ENCODE results near the gene SLC12A4. TPM values are rescaled to one million over a fixed set of nuclear protein-coding genes. Genes with fewer than 3 reads are reported as not detected.

Gene SLC12A4
- total and polyA plus RNA-seq, 2 of the 13 experiments (the other 11 are each of a cell fraction or from before 2014, with no cell fraction given), result 65.1 to 84.3 TPM

DNA sequence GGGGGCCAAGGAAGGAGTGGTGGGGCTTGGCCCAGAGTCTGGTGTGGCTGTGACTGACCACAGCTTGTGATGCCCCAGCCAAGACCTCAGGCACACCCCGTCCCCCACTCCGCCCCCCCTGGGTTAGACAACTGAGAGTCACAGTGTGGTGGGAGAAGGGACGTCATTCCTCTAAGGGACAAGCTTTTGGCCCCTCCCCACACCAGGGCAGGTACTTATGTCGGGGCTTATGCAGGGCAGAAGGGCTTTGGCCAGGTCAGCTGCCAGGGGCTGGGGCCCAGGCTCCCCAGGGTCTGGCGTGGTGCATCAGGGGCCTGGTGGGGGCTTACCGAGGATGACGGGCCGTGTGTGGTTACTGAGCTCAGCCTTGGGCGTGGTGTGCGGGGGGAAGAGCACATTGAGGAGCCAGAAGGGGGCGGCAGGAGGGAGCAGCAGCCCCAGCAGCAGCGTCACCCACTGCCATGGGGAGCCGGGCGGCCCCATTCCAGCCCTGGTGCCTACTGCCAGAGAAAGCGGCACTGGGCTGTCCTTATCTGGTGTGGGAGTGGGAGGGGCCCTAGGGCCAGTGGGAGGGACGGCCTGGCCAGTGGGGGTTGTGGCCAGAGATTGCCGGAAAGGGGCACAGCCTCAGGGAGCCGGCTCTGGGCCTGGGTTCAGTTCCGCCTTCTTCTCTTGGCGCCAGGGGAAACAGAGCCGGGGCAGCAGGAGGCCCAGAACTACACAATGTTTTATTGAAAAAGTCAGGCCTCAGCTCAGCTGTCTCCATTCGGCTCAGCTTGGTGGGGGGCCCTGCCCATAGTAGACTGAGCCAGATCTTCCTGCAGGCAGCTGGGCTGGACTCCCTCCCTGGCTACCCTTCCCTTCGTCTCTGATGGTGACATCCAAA, 24.6 kb downstream of the SLC12A4 start, which contains the start of gene LCAT (continued):
- TF ChIP-seq, protein P1, sequence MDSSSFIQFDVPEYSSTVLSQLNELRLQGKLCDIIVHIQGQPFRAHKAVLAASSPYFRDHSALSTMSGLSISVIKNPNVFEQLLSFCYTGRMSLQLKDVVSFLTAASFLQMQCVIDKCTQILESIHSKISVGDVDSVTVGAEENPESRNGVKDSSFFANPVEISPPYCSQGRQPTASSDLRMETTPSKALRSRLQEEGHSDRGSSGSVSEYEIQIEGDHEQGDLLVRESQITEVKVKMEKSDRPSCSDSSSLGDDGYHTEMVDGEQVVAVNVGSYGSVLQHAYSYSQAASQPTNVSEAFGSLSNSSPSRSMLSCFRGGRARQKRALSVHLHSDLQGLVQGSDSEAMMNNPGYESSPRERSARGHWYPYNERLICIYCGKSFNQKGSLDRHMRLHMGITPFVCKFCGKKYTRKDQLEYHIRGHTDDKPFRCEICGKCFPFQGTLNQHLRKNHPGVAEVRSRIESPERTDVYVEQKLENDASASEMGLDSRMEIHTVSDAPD (CRISPR knock-in tag; IDR thresholded peaks at IDR 0.05), result peak; percentile 78; the same call in 1 of the 2 replicates
- peak; percentile 75; the same call in 1 of the 2 replicates for TF ChIP-seq TAF1 (CRISPR knock-in tag; IDR thresholded peaks at IDR 0.05)
- 0 out of 2 replicates have a peak, but pooled peaks have one; percentile 55 for TF ChIP-seq ELF4 (CRISPR knock-in tag; IDR thresholded peaks at IDR 0.05; ENCODE audit: borderline replicate concordance)
- no peak for TF ChIP-seq ZNF878 (CRISPR knock-in tag; IDR thresholded peaks at IDR 0.05)
- TF ChIP-seq, protein P2, sequence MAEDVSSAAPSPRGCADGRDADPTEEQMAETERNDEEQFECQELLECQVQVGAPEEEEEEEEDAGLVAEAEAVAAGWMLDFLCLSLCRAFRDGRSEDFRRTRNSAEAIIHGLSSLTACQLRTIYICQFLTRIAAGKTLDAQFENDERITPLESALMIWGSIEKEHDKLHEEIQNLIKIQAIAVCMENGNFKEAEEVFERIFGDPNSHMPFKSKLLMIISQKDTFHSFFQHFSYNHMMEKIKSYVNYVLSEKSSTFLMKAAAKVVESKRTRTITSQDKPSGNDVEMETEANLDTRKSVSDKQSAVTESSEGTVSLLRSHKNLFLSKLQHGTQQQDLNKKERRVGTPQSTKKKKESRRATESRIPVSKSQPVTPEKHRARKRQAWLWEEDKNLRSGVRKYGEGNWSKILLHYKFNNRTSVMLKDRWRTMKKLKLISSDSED (CRISPR knock-in tag; IDR thresholded peaks at IDR 0.05), result 0 out of 2 replicates have a peak, but pooled peaks have one; percentile 17
- TF ChIP-seq, protein P3, sequence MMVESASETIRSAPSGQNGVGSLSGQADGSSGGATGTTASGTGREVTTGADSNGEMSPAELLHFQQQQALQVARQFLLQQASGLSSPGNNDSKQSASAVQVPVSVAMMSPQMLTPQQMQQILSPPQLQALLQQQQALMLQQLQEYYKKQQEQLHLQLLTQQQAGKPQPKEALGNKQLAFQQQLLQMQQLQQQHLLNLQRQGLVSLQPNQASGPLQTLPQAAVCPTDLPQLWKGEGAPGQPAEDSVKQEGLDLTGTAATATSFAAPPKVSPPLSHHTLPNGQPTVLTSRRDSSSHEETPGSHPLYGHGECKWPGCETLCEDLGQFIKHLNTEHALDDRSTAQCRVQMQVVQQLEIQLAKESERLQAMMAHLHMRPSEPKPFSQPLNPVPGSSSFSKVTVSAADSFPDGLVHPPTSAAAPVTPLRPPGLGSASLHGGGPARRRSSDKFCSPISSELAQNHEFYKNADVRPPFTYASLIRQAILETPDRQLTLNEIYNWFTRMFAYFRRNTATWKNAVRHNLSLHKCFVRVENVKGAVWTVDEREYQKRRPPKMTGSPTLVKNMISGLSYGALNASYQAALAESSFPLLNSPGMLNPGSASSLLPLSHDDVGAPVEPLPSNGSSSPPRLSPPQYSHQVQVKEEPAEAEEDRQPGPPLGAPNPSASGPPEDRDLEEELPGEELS (CRISPR knock-in tag; IDR thresholded peaks at IDR 0.05), result no peak
- TF ChIP-seq, protein P4, sequence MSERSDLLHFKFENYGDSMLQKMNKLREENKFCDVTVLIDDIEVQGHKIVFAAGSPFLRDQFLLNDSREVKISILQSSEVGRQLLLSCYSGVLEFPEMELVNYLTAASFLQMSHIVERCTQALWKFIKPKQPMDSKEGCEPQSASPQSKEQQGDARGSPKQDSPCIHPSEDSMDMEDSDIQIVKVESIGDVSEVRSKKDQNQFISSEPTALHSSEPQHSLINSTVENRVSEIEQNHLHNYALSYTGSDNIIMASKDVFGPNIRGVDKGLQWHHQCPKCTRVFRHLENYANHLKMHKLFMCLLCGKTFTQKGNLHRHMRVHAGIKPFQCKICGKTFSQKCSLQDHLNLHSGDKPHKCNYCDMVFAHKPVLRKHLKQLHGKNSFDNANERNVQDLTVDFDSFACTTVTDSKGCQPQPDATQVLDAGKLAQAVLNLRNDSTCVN (CRISPR knock-in tag; IDR thresholded peaks at IDR 0.05; ENCODE audit: borderline replicate concordance), result peak; percentile 79
- no peak for TF ChIP-seq ZFP37 (CRISPR knock-in tag; IDR thresholded peaks at IDR 0.05; ENCODE audit: borderline replicate concordance)
- 0 out of 2 replicates have a peak, but pooled peaks have one; percentile 16 for TF ChIP-seq SMAD1 (CRISPR knock-in tag; IDR thresholded peaks at IDR 0.05; ENCODE audit: borderline replicate concordance, low read depth)
- TF ChIP-seq POGZ (CRISPR knock-in tag; IDR thresholded peaks at IDR 0.05), result peak; percentile 40
- peak; percentile 92; the same call in 1 of the 2 replicates for TF ChIP-seq ZNF235 (CRISPR knock-in tag; IDR thresholded peaks at IDR 0.05; ENCODE audit: borderline replicate concordance)
- TF ChIP-seq ZNF652 (CRISPR knock-in tag; IDR thresholded peaks at IDR 0.05; ENCODE audit: borderline replicate concordance, low read depth), result no peak
- TF ChIP-seq, protein P5, sequence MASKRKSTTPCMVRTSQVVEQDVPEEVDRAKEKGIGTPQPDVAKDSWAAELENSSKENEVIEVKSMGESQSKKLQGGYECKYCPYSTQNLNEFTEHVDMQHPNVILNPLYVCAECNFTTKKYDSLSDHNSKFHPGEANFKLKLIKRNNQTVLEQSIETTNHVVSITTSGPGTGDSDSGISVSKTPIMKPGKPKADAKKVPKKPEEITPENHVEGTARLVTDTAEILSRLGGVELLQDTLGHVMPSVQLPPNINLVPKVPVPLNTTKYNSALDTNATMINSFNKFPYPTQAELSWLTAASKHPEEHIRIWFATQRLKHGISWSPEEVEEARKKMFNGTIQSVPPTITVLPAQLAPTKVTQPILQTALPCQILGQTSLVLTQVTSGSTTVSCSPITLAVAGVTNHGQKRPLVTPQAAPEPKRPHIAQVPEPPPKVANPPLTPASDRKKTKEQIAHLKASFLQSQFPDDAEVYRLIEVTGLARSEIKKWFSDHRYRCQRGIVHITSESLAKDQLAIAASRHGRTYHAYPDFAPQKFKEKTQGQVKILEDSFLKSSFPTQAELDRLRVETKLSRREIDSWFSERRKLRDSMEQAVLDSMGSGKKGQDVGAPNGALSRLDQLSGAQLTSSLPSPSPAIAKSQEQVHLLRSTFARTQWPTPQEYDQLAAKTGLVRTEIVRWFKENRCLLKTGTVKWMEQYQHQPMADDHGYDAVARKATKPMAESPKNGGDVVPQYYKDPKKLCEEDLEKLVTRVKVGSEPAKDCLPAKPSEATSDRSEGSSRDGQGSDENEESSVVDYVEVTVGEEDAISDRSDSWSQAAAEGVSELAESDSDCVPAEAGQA (IDR thresholded peaks at IDR 0.05; ENCODE audit: low read depth), result no peak; the same call in 1 of the 2 replicates
- TF ChIP-seq, protein P5 (CRISPR knock-in tag; IDR thresholded peaks at IDR 0.05; ENCODE audit: borderline replicate concordance), result no peak
- TF ChIP-seq SALL2 (CRISPR knock-in tag; IDR thresholded peaks at IDR 0.05), result no peak
